IPS DF 19.7 (cell line): ENCODE data around the gene CDH5.
A peak's percentile ranks its signal among the peaks of the same experiment; 100 is the strongest.

Experiments used
- DNase-seq: peaks from one replicate; pipeline ENCODE4 v3.0.0-alpha.2; 2013; ENCODE audit warnings: low read depth, low spot score

CDH5 gene

DNA sequence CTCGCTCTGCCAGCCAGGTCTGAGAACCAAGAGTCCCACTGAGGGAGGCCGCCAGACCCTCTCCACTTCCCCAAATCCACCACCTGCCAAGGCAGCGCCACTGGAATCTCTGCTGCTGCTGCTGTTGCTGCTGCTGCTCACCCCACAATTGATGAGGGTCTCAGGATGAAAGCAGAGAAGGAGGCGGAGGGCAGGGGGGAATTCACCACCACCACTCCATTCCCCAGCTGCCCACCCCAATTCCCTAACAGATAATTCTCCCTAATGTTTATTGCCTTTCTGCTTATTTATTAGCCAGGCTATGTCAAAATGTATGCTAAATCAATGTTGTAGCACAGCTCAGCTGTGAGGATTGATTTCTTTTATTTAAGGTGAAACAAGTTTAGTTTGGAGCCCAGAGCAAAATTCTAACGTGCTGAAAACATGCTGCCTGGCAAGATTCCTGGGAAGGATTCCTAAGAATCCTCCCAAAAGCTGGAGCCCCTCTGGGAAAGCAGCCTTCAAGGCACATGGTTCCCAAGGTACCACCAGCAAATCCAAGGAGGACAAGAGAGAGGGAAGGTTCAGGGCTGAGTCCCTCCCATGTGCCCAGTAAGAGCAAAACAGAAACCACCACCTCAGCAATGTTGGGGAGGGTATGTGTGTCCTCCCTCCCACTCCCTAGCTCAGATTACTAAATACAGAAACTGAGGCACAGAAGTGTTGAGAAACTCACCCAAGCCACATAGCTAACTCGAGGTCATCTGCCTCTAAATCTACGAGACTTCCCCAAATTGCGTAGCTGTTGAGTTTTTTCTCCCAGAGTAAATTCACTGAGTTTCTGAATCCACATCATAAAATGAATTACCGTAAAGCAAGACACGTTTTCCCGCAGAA lies 12.2 kb upstream of the CDH5 start:
- no peak for DNase-seq

DNA sequence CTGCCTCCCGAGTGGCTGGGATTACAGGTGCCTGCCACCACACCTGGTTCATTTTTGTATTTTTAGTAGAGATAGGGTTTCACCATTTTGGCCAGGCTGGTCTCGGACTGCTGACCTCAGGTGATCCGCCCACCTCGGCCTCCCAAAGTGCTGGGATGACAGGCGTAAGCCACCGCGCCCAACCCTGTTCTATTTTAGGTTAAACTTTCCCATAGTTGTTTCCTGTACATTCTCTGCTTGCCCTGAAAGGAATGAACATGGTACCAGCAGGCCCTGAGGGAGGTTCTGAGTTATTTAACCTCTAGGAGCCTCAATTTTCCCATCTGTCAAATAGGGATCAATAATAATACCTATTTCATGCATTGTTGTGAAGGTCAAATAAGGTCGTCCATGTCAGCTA lies 11.0 kb upstream of the CDH5 start:
- no peak for DNase-seq

DNA sequence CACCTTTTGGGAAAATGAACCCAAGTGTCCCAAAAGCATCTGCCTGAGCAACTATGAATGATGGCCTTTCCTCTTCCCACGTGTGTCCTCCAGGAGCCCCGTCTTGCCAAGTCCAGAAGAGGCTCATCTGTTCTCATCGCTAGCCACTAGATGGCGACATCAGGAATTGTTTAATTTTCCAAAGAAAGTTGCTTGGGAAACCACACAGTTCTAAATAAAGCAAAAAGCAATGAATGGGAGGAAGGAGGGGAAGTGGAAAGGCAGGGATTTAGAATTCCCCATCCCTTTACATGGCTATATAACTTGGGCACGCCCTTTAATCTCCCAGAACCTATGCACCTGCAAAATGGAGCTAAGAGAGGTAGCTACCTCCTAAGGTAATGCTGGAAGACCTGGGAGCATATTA lies 9.0 kb upstream of the CDH5 start:
- DNase-seq = peak; percentile 45

DNA sequence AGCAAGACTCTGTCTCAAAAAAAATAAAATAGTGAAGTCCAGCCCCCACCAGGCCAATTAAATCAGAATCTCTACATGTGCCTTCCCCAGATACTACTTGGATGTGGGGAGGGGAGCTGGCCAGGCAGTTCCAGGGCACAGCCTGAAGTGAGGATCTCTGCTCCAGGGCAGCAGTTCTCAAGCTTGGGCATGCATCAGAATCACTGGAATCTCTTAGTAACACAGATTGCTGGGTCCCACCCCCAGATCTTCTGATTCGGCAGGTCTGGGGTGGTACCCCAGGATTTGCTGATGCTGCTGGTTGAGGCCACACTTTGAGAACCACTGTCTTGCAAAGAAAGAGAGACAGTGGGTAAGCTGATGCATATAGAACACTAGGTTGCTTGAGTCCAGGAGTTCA lies 8.3 kb upstream of the CDH5 start:
- no peak for DNase-seq

DNA sequence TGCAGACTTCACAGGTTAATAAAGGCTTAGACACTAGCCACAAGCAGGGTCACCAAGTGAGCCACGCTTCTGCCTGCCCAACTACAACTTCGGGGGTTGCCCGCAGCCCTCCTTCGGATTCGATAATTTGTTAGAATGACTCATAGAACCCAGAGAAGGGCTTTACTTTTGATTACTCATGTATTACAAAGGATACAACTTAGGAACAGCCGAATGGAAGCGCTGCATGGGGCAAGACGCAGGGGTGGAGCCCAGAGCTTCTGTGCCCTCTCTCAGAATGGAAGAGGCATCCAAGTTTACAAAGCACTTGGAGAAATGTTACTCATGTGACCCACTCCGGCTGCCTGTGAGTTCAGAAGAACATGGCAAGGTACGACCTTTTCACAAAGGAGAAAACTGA lies 7.5 kb upstream of the CDH5 start:
- no peak for DNase-seq

DNA sequence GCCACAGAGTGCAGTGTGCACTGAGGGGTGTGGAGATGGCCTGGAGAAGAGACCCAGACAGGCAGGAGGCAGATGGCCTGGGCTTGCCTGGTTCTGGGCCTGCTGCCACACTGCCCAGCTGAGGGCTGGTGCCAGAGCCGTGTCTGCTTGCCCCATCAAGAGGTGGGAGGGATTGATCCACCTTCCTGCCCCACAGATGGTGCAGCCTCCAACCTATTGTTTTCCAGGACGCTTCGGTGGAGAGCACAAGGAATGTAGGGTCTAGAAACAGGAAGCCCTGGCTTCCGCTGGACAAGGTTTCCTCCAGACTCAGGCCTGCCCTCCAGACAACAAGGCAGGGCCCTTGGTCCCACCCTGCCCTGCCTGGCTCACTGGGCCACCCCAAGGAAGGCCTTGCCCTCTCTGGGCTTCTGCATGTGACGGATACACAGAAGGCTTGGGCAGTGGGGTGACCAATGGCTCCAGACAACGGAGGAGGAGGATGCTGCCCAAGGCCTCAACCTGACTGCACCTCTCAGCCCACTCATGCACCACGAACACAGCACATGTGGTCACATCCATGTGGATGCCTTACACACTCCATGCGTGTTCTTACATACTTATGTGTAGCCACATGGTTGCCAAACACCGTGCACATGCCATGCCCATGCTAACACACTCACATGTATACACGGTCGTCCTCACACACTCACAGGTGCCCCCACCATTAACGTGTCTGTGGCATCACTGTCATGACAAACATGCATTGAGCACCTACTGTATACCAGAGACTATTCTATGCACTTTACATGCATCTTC lies 6.5 kb upstream of the CDH5 start:
- no peak for DNase-seq

DNA sequence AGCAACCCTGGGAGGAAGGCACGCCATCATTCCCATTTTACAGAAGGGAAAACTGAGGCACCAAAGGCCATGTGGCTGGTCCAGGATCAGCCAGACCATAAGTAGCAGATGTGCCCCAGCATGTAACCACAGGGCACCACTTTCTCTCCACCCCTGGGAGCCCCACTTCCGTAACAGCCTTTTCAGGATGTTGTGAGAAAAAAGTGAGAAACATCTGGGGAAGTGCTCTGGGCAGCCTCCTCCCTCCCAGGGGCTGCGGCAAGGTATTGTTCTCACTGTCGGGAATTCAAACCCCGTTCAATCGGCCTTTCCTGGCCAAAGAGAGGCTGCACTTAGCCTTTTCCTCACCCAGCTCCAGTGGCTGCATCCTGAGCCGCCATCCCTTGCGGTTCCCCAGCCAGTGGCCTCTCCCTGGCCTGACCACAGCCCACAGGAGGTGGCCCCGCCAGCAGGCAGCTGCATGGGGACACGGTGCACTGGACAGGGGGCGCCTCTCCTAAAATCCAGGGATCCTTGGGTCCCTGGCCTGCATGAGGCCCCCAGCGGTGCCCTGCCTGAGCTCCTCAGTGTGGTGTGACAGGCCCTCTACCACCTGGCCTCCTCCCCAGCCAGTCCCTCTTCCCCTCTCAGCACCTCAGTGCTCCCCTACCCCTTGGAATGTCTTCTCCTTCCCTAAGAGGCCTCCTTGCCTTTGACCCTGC lies 5.7 kb upstream of the CDH5 start:
- no peak for DNase-seq

DNA sequence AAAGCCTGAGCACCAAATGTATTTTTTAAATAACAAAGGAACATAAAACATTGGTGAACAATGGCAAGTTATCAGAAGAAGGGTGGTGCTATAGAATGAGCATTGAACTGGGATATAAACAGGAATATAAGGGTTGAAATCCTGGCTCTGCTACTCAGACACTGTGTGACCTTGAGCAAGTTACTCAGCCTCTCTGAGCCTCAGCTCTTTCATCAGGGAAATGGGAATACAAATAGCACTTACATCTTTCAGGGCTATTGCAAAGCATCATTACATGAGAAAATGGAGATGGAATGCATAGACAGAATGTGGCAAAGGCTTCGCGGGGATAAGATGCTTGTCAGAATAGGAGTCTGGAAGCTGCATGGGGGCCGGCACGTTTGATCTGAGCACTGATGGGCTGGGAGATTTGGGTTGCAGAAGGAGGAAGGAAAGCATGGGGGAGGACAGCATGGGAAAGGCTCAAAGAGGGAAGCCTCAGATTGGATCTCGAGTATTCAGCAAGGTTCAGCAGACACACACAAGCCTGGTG lies 4.8 kb upstream of the CDH5 start:
- no peak for DNase-seq

DNA sequence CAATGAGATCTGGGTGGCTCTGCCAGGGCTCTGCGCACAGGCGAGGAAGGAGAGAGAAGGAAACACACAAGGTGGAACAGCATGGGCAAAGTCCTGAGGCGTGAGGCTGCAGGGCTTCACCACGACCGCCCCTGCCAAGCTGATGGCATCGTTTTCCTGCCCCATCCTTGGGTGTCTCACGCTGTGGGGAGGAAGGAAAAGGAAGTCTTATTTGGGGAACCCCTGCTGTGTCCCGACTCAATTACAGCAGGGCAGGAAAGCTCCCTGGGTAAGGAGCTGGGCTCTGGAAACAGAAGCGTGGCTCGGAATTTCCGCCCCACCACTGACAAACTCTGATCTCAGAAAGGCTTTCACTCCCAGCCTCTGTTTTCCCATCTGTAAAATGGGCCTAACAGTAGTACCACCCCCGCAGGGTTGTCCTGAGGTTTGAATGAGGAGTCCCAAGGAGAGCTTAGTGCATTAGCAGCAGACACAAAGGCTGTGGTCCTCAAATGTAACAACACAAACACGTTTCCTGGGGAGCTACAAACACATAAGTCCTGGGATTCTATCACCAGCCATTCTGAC lies 3.2 kb upstream of the CDH5 start:
- DNase-seq = no peak

DNA sequence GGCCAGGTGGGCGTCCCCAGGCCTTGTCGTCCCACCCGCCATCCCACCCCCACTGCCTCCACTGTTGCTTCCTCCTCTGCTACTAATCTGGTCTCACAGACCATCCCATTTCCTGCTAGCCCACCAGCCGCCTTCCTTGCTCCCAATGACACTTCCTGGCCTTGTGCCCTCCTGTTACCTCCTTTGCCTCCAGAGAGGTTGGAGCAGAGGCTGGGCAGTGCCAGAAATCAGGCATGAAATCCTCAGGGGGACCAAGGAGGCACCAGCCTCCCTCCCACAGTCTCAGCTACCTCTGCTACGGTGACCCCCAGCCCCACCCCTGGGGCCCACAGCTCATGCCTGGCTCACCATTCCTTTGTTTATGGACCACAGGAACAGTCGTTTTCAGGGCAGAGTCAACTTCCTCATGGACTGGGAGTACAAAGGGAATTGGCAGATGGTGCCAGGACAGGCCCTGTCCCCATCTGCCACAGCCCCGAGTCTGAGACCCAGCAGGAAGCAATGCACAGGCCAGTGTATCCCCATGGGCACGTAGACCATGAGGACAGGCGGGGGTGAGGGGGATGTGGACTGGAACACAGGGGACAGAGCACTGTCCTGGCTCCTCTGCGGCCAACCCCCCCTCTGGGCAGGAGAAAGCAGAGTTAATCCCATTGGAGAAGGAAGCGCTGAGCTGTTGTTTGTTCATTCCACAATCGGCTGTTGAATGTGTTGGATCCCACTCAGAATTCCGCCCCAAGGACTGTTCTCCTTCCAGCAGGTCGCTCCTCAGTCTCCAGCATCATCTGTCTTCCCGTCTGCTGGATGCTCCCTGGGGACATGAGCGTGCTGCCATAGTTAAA lies 2.2 kb upstream of the CDH5 start:
- DNase-seq = no peak

DNA sequence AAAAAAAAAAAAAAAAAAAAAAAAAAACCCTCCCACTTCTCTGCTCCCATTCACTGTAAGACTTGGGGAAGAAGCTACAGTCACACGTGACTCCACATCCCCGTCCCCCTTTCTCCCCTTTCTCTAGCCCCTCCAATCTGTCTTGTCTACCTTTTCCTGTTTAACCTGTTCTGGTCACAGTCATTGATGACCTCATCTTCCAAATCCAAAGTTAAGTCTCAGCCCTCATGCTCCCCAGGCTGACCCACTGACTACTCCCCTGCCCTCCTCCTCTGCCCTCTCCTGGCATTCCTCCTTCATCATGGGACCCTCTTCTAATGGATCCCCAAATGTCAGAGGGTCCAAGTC lies 1.6 kb upstream of the CDH5 start:
- DNase-seq = no peak

DNA sequence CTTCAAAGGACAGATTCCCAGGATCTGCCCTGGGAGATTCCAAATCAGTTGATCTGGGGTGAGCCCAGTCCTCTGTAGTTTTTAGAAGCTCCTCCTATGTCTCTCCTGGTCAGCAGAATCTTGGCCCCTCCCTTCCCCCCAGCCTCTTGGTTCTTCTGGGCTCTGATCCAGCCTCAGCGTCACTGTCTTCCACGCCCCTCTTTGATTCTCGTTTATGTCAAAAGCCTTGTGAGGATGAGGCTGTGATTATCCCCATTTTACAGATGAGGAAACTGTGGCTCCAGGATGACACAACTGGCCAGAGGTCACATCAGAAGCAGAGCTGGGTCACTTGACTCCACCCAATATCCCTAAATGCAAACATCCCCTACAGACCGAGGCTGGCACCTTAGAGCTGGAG lies 840 bp upstream of the CDH5 start:
- no peak for DNase-seq

DNA sequence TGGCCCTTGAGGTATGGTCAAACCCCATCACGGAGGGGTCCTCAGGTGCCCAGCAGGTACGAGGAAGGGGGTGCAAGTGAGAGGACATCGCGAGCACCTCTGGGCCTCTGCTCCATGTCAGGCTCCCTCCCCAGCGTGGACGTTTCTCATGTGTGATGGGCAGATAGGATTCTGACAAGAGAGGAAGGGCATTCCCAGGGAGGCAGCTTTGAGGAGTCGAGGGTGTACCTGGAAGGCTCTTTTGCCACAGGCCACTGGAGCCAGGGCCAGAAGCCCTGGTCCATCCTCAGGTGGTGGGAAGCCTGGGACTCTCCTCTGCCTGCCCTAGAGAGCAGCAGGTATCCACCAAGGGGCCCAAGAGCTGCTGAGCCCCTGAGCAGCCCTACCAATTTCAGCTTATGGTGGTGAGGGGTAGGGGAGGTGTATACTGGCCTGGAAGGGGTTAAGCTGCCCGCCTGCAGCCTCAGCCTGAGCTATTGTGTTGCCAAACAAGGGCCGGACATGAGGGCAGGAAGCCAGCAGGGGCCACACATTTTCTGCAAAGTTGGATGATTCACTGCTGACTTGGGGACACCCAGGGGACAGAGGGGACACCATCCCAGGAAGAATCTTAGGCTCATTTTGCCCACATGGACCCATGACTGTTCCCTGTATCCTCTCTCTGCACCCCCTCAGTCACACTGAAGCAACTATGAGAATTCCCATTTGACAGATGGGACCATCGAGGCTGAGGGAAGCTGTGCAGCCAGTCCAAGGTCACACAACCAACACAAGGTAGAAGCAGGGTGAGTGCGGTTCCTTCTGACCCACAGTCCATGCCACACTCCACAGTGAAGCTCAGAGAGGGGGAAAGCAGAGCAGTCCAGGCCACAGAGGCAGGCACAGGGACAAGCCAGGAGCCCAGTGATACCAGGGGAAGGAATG lies 1.7 kb downstream of the CDH5 start:
- no peak for DNase-seq

DNA sequence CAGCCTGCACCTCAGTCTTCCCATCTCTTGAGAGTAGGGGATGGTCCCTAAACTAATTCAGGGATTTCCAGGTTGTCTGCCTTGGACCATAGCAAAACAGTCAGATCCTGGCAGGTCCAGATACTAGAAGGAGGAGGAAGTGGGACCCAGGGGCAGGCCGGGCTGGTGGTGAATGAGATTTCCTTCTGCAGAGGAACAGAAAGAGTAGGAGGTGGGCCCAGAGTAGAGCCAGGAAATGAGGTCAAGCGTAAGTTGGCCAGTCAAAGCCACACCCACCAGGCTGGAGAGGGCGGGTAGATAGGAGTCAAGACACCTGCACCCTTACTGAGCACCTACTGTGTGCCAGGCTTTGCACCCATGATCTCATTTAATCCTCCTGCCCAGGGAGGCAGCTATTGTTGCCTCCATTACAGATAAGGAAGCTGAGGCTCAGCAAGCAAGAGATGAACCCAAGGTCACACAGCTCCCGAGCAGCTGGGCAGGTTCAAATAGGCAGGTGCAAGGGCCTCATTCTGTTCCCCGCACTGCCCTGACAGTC lies 2.6 kb downstream of the CDH5 start:
- DNase-seq = no peak

DNA sequence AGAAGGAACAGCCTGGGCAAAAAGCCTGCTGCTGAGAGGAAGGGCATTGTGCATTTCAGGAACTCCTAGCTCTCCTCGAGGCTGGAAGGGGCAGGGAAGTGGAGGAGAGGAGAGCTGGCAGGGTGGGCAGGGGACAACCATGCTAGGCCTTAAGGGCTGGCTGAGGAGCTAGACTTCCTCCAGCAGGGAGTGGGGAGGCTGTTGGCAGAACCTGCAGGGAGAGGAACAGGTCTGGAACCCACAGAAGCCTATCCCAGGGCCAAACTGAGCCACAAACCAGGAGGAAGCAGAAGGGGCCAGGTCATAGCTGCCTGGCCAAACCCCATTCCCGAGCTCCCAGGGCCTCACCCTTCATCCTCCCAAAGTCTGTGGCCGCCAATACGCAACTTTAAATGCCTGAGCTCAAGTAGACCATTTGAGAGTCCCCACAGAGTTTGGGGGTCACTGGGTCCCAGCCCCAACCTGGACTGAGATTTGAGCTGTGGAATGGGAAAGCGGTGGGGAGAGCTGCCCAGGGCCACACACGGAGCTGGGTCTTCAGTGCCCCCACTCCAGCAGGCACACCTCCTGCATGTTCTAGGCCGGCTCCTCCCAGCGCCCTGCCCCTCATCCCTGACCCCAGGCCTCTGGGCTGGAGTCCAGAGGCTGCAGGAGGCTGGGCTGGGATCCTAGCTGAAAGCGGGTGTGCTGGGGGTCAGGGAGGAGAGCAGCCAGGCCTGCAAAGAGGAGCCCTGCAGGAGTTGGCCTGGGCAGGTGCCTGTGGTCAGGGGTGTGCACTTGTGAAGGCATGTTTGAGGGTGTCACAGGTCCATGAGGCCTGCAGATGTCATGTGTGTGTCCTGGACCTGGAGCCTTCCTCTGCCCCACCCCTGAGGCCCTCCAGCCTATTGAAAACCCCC lies 4.5 kb downstream of the CDH5 start:
- no peak for DNase-seq

DNA sequence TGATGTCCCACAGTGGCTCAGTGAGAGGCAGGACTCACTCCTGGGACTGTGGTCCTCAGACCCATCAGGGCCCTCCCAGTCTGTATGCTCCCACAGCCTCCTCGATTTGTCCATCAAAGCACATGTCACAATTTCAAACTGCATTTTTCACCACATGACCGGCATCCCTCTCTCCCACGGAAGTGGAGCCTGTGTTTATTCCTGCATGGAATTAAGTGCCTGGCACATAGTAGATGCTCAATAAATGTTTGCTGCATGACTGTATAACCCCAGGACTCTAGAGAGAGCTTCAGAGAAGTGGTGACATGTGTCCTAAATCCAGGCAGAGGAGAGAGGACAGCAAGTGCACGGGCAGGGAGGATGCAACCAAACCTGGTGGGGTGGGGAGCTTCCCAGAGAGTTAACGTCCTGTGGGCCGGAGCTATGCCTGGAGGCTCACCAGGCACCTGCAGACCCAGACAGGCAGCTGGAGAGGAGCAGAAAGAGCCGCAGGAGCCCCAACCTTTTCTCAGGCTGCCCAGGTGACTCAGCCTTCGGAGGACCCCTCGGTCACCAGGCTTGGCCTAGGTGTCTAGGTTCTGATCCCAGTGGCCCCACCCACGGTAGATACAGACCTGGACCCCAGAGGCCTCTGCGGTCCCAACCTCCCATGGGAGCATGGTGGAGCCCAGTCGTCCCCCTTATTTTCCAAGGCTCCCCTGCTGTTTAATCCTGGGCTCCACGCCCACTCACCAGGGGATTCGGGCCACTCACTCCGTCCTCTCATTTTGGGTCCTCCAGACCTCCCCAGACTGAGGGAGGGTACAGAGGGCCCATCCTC lies 5.8 kb downstream of the CDH5 start:
- no peak for DNase-seq

DNA sequence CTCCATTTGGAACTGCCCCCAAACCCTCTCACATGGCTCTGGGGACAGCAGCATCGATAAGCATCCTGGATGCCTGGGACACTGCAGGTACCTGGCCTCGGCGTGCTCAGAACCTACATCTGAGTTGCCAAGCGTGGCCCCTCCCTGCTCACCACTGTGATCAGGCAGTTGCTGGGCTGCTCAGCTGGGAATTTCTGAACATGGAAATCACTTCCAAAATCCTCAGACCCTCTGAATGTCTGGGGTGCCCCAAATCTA lies 6.3 kb downstream of the CDH5 start:
- DNase-seq = no peak

DNA sequence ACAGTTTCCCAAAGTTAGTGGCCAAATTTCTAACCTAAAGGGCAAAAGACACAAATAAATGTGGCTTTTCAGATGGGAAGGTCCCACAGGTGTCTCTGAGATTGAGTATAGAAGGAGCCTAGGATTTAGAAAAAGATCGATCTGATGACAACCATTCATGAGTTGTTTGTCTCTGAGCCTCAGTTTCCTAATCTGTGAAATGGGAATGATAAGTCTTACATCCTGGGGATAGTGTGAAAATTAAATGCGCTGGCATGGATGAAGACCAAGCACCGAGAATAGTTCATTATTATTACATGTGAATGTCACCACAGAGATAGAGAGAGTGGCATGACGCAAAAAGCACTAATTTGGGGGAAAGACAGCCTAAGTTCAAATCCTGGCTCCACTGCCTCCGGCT lies 7.2 kb downstream of the CDH5 start:
- DNase-seq = no peak
